ENCODE data around the gene IDH3G. TPM values are rescaled to one million over a fixed set of nuclear protein-coding genes. Genes with fewer than 3 reads are reported as not detected.

IDH3G gene
- total and polyA plus RNA-seq, 2 donors (not counting 1 experiment from before 2014, with no cell fraction given): 62.8 to 122 TPM

- no peak overlapping the region for H2AFZ ChIP-seq (ENCODE audit: insufficient read depth, low read depth, low read length, poor library complexity, severe bottlenecking)
- H3K9ac ChIP-seq (ENCODE audit: low read length): no peak overlapping the region
- no peak overlapping the region for H3K4me2 ChIP-seq (replicated peaks; ENCODE audit: low read depth, low read length, poor library complexity, severe bottlenecking)
- no peaks in the 10 kb centered on the region for H3K36me3 ChIP-seq (replicated peaks in 1 of 2; ENCODE audit: control extremely low read depth in 1 of 2, control insufficient read depth in 1 of 2, extremely low read depth in 1 of 2, insufficient read depth in 2 of 2, low read length in 1 of 2)
- H4K20me1 ChIP-seq (ENCODE audit: control insufficient read depth, insufficient read depth, low read length, poor library complexity, severe bottlenecking): no peaks in the 10 kb centered on the region
- intact Hi-C loops (cut with micrococcal nuclease): no loop called here
- Mint-ChIP-seq H3K4me3 (no peak overlapping the region), H3K9me3 (ENCODE audit: insufficient read depth) (no peaks in the 10 kb centered on the region), H3K27ac (no peak overlapping the region), H3K4me1 (peaks cover 10% of the 10 kb centered on the region), H3K27me3 (peaks cover 22% of the 10 kb centered on the region)
- POLR2A ChIA-PET: no interaction called here
- peaks cover 4 to 19% of the 10 kb centered on the region in 2 donors for H3K4me1 ChIP-seq (ENCODE audit: control insufficient read depth in 2 of 2, insufficient read depth in 2 of 2, low read length in 2 of 2)
- peaks cover 0 to 38% (median 8%) of the 10 kb centered on the region in 4 experiments for H3K27me3 ChIP-seq (replicated peaks in 1 of 4; ENCODE audit: control extremely low read depth in 1 of 4, control insufficient read depth in 3 of 4, insufficient read depth in 4 of 4, low read length in 3 of 4)
- DNase-seq (no peak), ATAC-seq (ENCODE audit: low read depth) (no peak)
- H3K79me2 ChIP-seq (ENCODE audit: control insufficient read depth, insufficient read depth, low read length): no peaks in the 10 kb centered on the region
- WGBS (ENCODE audit: insufficient coverage): no CpG with 5 or more reads among the region's 9 CpGs
- CTCF ChIA-PET: no interaction called here
- no peaks in the 10 kb centered on the region for H3K9me3 ChIP-seq (ENCODE audit: control extremely low read depth in 1 of 3, control insufficient read depth in 2 of 3, insufficient read depth in 1 of 3, low read length in 2 of 3)
- no peak for TF ChIP-seq EZH2 (IDR thresholded peaks at IDR 0.05; ENCODE audit: borderline replicate concordance, insufficient read depth, low read depth, low read length, poor library complexity, severe bottlenecking)
- TF ChIP-seq, protein P1, sequence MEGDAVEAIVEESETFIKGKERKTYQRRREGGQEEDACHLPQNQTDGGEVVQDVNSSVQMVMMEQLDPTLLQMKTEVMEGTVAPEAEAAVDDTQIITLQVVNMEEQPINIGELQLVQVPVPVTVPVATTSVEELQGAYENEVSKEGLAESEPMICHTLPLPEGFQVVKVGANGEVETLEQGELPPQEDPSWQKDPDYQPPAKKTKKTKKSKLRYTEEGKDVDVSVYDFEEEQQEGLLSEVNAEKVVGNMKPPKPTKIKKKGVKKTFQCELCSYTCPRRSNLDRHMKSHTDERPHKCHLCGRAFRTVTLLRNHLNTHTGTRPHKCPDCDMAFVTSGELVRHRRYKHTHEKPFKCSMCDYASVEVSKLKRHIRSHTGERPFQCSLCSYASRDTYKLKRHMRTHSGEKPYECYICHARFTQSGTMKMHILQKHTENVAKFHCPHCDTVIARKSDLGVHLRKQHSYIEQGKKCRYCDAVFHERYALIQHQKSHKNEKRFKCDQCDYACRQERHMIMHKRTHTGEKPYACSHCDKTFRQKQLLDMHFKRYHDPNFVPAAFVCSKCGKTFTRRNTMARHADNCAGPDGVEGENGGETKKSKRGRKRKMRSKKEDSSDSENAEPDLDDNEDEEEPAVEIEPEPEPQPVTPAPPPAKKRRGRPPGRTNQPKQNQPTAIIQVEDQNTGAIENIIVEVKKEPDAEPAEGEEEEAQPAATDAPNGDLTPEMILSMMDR (IDR thresholded peaks at IDR 0.05): no peak
- H3K27ac ChIP-seq (ENCODE audit: low read length in 2 of 2): no peak overlapping the region
- no peak overlapping the region for H3K4me3 ChIP-seq (ENCODE audit: control extremely low read depth in 1 of 5, extremely low read depth in 1 of 5, insufficient read depth in 1 of 5, low read depth in 2 of 5, low read length in 4 of 5)
Observed at GRCh38 chrX:153821066-153821465, 26.9 kb upstream of the IDH3G start.

- H3K4me1 Mint-ChIP-seq: peaks cover 10% of the 10 kb centered on the region
- intact Hi-C loops (cut with micrococcal nuclease): no loop called here
- peaks cover 4 to 19% of the 10 kb centered on the region in 2 donors for H3K4me1 ChIP-seq (ENCODE audit: control insufficient read depth in 2 of 2, insufficient read depth in 2 of 2, low read length in 2 of 2)
Observed at GRCh38 chrX:153820601-153821000, 26.4 kb upstream of the IDH3G start.

More at GRCh38 chrX:153820601-153821000, 26.4 kb upstream of the IDH3G start:
- CTCF ChIA-PET: no interaction called here
- 0% methylated on average over 1 of the region's 7 CpGs for WGBS (ENCODE audit: insufficient coverage)
- Histone ChIP-seq H3K9me3 (ENCODE audit: control extremely low read depth in 1 of 3, control insufficient read depth in 2 of 3, insufficient read depth in 1 of 3, low read length in 2 of 3) (no peaks in the 10 kb centered on the region), H3K4me2 (replicated peaks; ENCODE audit: low read depth, low read length, poor library complexity, severe bottlenecking) (no peak overlapping the region), H2AFZ (ENCODE audit: insufficient read depth, low read depth, low read length, poor library complexity, severe bottlenecking) (no peak overlapping the region), H3K27ac (ENCODE audit: low read length in 2 of 2) (no peak overlapping the region), H3K79me2 (ENCODE audit: control insufficient read depth, insufficient read depth, low read length) (no peaks in the 10 kb centered on the region), H4K20me1 (ENCODE audit: control insufficient read depth, insufficient read depth, low read length, poor library complexity, severe bottlenecking) (no peaks in the 10 kb centered on the region), H3K36me3 (replicated peaks in 1 of 2; ENCODE audit: control extremely low read depth in 1 of 2, control insufficient read depth in 1 of 2, extremely low read depth in 1 of 2, insufficient read depth in 2 of 2, low read length in 1 of 2) (no peaks in the 10 kb centered on the region), H3K27me3 (replicated peaks in 1 of 4; ENCODE audit: control extremely low read depth in 1 of 4, control insufficient read depth in 3 of 4, insufficient read depth in 4 of 4, low read length in 3 of 4) (peaks cover 0 to 38% (median 7%) of the 10 kb centered on the region in 4 experiments), H3K9ac (ENCODE audit: low read length) (no peak overlapping the region), H3K4me3 (ENCODE audit: control extremely low read depth in 1 of 5, extremely low read depth in 1 of 5, insufficient read depth in 1 of 5, low read depth in 2 of 5, low read length in 4 of 5) (no peak overlapping the region)
- POLR2A ChIA-PET: no interaction called here
- no peak overlapping the region for H3K27ac Mint-ChIP-seq
- no peak overlapping the region for H3K4me3 Mint-ChIP-seq
- ATAC-seq (ENCODE audit: low read depth) (no peak), DNase-seq (no peak)
- TF ChIP-seq, protein P1 (IDR thresholded peaks at IDR 0.05): no peak
- no peak for TF ChIP-seq EZH2 (IDR thresholded peaks at IDR 0.05; ENCODE audit: borderline replicate concordance, insufficient read depth, low read depth, low read length, poor library complexity, severe bottlenecking)
- no peaks in the 10 kb centered on the region for H3K9me3 Mint-ChIP-seq (ENCODE audit: insufficient read depth)
- peaks cover 22% of the 10 kb centered on the region for H3K27me3 Mint-ChIP-seq
